Measurements from ENCODE around the gene ISCU.
"Not testable (repeated sequence)": the region's sequence is repeated elsewhere in the genome, so short reads cannot be mapped to it uniquely, and the experiment has no call there.

Gene ISCU

DNA sequence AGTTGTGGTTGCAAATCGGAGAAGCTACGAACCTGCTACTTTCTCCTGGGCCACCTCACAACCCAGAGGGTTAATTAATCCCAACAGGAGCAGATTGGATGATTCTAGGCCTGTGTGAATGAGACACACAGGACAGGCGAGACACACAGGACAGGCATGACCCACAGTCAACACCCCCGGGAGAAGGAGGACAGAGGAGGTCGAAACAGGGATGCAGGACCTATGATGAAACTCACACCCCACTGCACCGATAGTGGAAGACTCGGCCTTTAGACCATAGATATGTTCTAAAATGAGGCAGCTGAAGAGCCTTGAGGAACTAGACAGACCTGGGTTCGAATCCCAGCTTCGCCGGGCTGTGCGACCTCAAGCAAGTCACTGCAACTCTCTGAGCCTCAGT lies 23.9 kb downstream of the ISCU start:
- DNase-seq (ENCODE audit: low read depth): no peak
- no peak overlapping the region for H3K4me3 ChIP-seq (ENCODE audit: low read depth, low read length)
- TF ChIP-seq, protein P1, sequence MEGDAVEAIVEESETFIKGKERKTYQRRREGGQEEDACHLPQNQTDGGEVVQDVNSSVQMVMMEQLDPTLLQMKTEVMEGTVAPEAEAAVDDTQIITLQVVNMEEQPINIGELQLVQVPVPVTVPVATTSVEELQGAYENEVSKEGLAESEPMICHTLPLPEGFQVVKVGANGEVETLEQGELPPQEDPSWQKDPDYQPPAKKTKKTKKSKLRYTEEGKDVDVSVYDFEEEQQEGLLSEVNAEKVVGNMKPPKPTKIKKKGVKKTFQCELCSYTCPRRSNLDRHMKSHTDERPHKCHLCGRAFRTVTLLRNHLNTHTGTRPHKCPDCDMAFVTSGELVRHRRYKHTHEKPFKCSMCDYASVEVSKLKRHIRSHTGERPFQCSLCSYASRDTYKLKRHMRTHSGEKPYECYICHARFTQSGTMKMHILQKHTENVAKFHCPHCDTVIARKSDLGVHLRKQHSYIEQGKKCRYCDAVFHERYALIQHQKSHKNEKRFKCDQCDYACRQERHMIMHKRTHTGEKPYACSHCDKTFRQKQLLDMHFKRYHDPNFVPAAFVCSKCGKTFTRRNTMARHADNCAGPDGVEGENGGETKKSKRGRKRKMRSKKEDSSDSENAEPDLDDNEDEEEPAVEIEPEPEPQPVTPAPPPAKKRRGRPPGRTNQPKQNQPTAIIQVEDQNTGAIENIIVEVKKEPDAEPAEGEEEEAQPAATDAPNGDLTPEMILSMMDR (IDR thresholded peaks at IDR 0.05; ENCODE audit: control insufficient read depth, extremely low read depth, insufficient read depth): no peak

DNA sequence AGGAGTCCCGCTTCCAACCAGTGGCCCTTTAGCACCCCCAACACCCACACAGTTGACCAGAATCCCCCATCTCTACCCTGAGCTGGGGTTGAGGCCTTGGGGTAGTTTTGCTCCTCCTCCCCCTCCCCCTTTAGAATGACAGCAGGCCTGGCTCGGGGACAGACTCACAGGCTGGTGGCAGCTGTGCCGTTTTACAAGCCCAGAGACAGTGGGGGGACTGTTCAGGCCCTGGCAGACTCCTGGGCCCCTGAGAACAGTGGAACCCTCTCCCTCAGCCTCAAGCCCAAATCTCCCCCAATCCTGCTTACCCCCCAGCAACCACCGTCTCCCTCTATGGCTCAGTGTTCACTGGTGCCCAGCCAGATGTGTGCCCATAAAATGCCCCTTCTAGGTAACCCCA lies 25.4 kb downstream of the ISCU start:
- no peak overlapping the region for H3K4me3 ChIP-seq (ENCODE audit: low read depth, low read length)
- no peak for DNase-seq (ENCODE audit: low read depth)

DNA sequence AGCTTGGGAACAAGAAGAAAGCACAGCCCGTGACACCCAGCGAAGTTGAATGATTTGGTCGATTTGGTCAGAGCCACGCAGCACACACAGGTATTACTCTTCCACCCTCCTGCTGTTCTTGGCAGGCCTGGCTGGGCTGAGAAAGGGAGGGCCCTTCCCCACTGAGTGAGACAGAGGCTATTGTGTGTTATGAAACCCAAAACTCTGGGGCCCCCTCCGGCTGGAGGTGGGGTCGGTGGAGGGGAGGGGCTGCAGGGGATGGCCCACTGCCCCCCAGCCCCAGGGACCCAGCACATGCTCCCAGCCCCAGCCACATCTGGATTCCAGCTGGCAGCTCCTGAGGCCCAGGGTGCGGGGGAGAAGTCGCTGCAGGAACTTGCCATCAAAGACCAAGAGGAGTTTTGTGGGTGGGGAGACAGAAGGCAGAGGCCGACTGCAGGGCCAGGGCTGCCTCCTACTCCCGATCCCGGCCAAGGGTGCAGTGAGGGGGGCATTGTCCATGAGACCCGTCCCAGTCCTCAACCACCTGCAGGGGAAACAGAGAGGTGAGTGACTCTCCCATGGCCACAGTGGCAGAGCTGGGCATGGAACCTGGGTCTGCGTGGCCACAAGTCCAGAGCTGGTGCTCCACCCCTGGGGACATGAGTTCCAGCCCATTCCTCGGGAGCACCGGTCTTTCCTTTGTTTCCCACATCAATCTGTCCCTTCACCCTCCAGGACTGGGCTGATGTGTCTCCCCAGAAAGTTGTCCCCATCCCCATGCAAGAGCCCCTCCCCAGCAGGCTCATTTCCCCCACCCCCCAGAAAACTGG lies 26.8 kb downstream of the ISCU start:
- TF ChIP-seq, protein P1 (IDR thresholded peaks at IDR 0.05; ENCODE audit: control insufficient read depth, extremely low read depth, insufficient read depth): no peak
- no peak for DNase-seq (ENCODE audit: low read depth)

More for the DNA sequence above, 25.4 kb downstream of the ISCU start:
- TF ChIP-seq, protein P1 (IDR thresholded peaks at IDR 0.05; ENCODE audit: control insufficient read depth, extremely low read depth, insufficient read depth): no peak

DNA sequence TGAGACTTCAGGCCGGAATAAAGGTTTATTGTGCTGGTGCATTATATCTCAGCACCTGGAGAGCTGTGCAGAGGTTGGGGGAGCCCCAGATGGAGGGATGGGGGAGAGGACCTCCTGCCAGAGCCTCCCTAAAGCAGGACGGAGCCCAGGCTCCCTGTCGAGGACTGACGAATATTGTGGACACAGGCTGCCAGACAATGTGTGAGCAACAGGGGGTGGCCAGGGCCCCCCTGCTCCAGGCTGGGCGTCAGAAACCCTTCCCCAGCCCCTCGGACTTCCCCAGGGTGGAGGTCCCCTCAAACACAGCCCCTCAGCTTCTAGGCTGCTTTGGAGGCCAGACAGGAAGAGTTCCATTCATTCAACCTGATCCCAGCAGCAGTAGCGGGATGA lies 27.4 kb downstream of the ISCU start:
- TF ChIP-seq, protein P1 (IDR thresholded peaks at IDR 0.05; ENCODE audit: control insufficient read depth, extremely low read depth, insufficient read depth): no peak
- DNase-seq (ENCODE audit: low read depth): no peak
- no peak overlapping the region for H3K4me3 ChIP-seq (ENCODE audit: low read depth, low read length)

More for the DNA sequence above, 26.8 kb downstream of the ISCU start:
- no peak overlapping the region for H3K4me3 ChIP-seq (ENCODE audit: low read depth, low read length)

DNA sequence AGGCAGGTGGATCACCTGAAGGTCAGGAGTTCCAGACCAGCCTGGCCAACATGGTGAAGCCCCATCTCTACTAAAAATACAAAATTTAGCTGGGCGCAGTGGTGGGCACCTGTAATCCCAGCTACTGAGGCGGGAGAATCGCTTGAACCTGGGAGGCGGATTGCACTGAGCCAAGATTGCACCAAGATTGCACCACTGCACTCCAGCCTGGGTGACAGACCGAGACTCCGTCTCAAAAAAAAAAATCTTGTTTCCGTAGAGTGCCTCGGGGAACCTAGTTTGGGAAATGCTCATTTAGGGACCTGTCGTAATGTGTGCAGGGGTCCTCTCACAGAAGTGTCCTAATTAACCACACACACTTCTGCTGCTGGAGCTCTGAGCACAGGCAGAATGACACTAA lies 28.1 kb downstream of the ISCU start:
- not testable (repeated sequence) for DNase-seq (ENCODE audit: low read depth); H3K4me3 ChIP-seq (ENCODE audit: low read depth, low read length)

DNA sequence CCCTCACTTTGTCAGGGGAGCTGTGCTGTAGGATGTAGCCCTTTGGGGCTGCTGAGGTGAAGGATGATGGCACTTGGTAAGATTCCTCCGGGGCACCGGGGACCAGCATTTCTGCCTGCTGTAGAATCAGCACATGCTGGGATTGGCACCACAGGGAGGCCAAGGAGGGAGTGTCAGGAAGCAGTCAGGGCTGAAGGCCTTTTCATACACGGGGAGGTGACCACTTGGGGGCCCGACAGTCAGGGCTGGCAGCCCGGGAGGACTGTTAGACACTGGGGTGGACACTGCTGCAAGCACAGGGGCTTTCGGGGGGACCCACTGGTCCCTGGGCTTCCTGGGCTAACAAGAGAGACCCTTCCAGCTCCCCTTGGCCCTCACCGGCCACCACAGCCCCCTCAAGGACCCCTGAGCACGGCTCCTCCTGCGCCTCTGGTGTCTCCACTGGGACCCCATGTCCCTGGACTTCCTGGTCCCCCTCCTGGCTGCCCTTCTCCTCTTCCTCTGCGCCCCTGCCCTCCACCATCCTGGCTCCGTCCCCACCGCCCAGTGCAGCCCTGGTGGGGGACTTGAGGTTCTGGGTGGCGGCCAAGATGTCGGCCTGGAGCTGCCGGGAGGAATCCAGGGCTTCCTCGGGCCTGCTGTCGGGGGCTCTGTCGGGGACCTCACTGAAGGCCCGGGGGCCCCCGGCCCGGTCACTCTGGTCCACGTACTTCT lies 29.0 kb downstream of the ISCU start:
- TF ChIP-seq, protein P1 (IDR thresholded peaks at IDR 0.05; ENCODE audit: control insufficient read depth, extremely low read depth, insufficient read depth): no peak
- H3K4me3 ChIP-seq (ENCODE audit: low read depth, low read length): no peak overlapping the region
- DNase-seq (ENCODE audit: low read depth): no peak

DNA sequence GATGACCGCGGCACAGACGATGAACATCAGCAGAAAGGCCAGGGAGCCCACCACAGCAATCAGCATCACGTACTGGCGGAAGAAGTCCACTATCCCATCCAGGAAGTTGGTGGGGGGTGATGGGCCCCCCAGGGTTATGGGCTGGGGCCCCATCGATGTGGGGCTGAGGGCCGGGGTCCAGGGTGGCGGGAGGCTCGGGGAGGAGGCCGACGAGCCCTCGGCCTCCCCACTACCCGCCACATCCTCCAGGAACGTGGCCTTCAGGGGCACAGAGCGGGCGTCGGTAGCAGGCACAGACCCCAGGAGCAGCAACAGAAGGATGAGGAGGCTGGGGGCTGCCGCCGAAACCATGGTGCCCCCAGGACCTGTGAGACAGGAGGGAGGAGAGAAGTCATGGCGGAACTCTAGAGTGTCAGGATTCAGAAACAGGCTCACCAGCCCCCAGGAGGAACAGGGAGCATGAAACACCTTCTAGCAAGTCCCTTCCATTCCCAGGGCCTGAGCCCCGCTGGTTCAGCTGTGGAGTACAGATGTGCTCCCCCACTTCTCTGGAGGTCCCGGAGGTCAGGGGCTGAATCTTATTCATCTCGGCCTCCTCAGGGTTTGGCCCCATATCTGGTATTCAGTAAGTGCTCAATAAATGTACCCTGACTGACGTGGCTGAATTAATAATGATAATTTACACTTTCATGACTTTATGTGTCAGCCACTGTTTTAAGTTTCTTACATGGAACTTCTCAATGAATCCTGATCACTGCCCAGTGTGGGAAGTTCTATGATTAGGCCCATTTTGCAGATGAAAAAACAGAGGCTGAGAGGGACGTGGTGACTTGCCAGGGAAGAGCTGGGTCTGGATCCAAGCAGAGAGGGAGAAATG lies 29.9 kb downstream of the ISCU start:
- DNase-seq (ENCODE audit: low read depth): no peak
- TF ChIP-seq, protein P1 (IDR thresholded peaks at IDR 0.05; ENCODE audit: control insufficient read depth, extremely low read depth, insufficient read depth): no peak
- H3K4me3 ChIP-seq (ENCODE audit: low read depth, low read length): no peak overlapping the region

Measured in LNCaP clone FGC (cell line).